ENCODE measurements around the gene ZRANB3. TPM values are rescaled to one million over a fixed set of nuclear protein-coding genes. Genes with fewer than 3 reads are reported as not detected.
"Not testable (repeated sequence)": the region's sequence is repeated elsewhere in the genome, so short reads cannot be mapped to it uniquely, and the experiment has no call there.

ZRANB3 gene
- total RNA-seq, 2 experiments from 2014 or later: 11.6 to 27.0 TPM

GRCh38 chr2:135130751-135131150, 400.3 kb downstream of the ZRANB3 start:
- Histone ChIP-seq H3K79me2 (ENCODE audit: insufficient read depth, low read depth, low read length) (no peaks in the 10 kb centered on the region), H3K4me3 (ENCODE audit: low read depth, low read length, poor library complexity, severe bottlenecking) (no peak overlapping the region), H3K9me3 (ENCODE audit: low read length) (no peaks in the 10 kb centered on the region), H3K9me2 (ENCODE audit: insufficient read depth, low read length) (no peaks in the 10 kb centered on the region), H3K4me1 (ENCODE audit: insufficient read depth, low read length, poor library complexity, severe bottlenecking) (no peaks in the 10 kb centered on the region), H2AFZ (ENCODE audit: low read length) (no peak overlapping the region), H3K4me2 (ENCODE audit: low read length) (no peak overlapping the region), H3K27ac (ENCODE audit: low read depth, low read length, poor library complexity, severe bottlenecking) (no peak overlapping the region), H4K20me1 (ENCODE audit: insufficient read depth, low read length) (no peaks in the 10 kb centered on the region), H3K36me3 (ENCODE audit: insufficient read depth, low read length) (peaks cover 82% of the 10 kb centered on the region)
- intact Hi-C loops (cut with micrococcal nuclease; ENCODE audit: unreplicated experiment): no loop called here
- no TSS peak for BruUV-seq (replicated peaks)
- ChIA-PET POLR2A (no interaction called here), CTCF (ENCODE audit: unreplicated experiment) (no interaction called here)
- TF ChIP-seq EZH2phosphoT487 (IDR thresholded peaks at IDR 0.05; ENCODE audit: borderline replicate concordance, low read depth, low read length) (no peak), CTCF (conservative IDR thresholded peaks at IDR 0.05; ENCODE audit: low read length) (no peak)
- DNase-seq (ENCODE audit: low spot score): no peak

DNA sequence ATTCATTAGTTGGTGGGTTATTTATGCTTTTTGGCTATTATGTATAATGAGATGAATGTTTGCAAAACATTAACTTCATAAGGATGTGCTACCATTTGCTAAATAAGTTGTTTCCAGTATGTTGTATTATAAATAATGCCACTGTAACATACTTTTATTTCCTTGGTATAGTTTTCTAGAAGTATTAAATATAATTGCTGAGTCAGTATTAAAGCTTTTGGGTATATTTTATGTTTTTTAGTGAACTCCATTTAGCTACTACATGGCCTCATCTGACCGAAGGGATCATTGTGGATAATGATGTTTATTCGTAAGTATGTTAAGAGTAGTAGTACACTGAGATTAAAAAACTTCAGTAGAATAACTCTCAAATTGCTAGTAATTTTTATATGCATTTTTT, 405.1 kb downstream of the ZRANB3 start:
- Histone ChIP-seq H3K9me2 (ENCODE audit: insufficient read depth, low read length) (no peaks in the 10 kb centered on the region), H2AFZ (ENCODE audit: low read length) (no peak overlapping the region), H3K79me2 (ENCODE audit: insufficient read depth, low read depth, low read length) (no peaks in the 10 kb centered on the region), H3K27ac (ENCODE audit: low read depth, low read length, poor library complexity, severe bottlenecking) (no peak overlapping the region), H3K4me3 (ENCODE audit: low read depth, low read length, poor library complexity, severe bottlenecking) (no peak overlapping the region), H3K4me2 (ENCODE audit: low read length) (no peak overlapping the region), H3K4me1 (ENCODE audit: insufficient read depth, low read length, poor library complexity, severe bottlenecking) (no peaks in the 10 kb centered on the region), H3K9me3 (ENCODE audit: low read length) (no peaks in the 10 kb centered on the region), H4K20me1 (ENCODE audit: insufficient read depth, low read length) (no peaks in the 10 kb centered on the region), H3K36me3 (ENCODE audit: insufficient read depth, low read length) (peaks cover 55% of the 10 kb centered on the region)
- intact Hi-C loops (cut with micrococcal nuclease; ENCODE audit: unreplicated experiment): no loop called here
- no TSS peak for BruUV-seq (replicated peaks)
- DNase-seq (ENCODE audit: low spot score): no peak
- CTCF ChIA-PET (ENCODE audit: unreplicated experiment): no interaction called here
- POLR2A ChIA-PET: interaction anchor here (0.9 to 1.5 kb wide), 2 partner anchors 9 to 10 kb away, joined by 3 read pairs; no protein-coding TSS in a partner anchor
- TF ChIP-seq CTCF (conservative IDR thresholded peaks at IDR 0.05; ENCODE audit: low read length): no peak
- TF ChIP-seq EZH2phosphoT487 (IDR thresholded peaks at IDR 0.05; ENCODE audit: borderline replicate concordance, low read depth, low read length): no peak

GRCh38 chr2:135124924-135125886, 405.8 kb downstream of the ZRANB3 start:
- no peak for DNase-seq (ENCODE audit: low spot score)
- intact Hi-C loops (cut with micrococcal nuclease; ENCODE audit: unreplicated experiment): no loop called here
- BruUV-seq (replicated peaks): no TSS peak
- ChIA-PET CTCF (ENCODE audit: unreplicated experiment) (no interaction called here), POLR2A (interaction anchor here (0.6 to 1.5 kb wide), 2 partner anchors 9 to 341 kb away, joined by 3 to 7 read pairs; no protein-coding TSS in a partner anchor)
- no peak overlapping the region for H3K4me3 ChIP-seq (ENCODE audit: low read depth, low read length, poor library complexity, severe bottlenecking)
- H2AFZ ChIP-seq (ENCODE audit: low read length): no peak overlapping the region
- H3K79me2 ChIP-seq (ENCODE audit: insufficient read depth, low read depth, low read length): no peaks in the 10 kb centered on the region
- TF ChIP-seq EZH2phosphoT487 (IDR thresholded peaks at IDR 0.05; ENCODE audit: borderline replicate concordance, low read depth, low read length) (no peak), CTCF (conservative IDR thresholded peaks at IDR 0.05; ENCODE audit: low read length) (no peak)
- H3K4me1 ChIP-seq (ENCODE audit: insufficient read depth, low read length, poor library complexity, severe bottlenecking): no peaks in the 10 kb centered on the region
- H3K9me2 ChIP-seq (ENCODE audit: insufficient read depth, low read length): no peaks in the 10 kb centered on the region
- H3K9me3 ChIP-seq (ENCODE audit: low read length): no peaks in the 10 kb centered on the region
- no peak overlapping the region for H3K4me2 ChIP-seq (ENCODE audit: low read length)
- H3K36me3 ChIP-seq (ENCODE audit: insufficient read depth, low read length): peaks cover 47% of the 10 kb centered on the region
- no peaks in the 10 kb centered on the region for H4K20me1 ChIP-seq (ENCODE audit: insufficient read depth, low read length)
- no peak overlapping the region for H3K27ac ChIP-seq (ENCODE audit: low read depth, low read length, poor library complexity, severe bottlenecking)

DNA sequence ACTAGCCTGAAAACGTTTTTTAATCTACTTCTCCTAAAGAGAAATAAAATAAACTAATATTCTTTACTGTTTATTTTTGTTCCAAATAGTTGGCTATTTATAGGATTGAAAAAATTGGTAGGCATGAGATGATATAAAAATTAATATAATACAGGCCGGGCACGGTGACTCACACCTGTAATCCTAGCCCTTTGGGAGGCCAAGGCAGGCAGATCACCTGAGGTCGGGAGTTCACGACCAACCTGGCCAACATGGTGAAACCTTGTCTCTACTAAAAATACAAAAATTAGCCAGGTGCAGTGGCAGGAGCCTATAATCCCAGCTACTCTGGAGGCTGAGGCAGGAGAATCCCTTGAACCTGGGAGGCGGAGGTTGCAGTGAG, 409.4 kb downstream of the ZRANB3 start:
- H3K79me2 ChIP-seq (ENCODE audit: insufficient read depth, low read depth, low read length); H4K20me1 ChIP-seq (ENCODE audit: insufficient read depth, low read length); H3K9me2 ChIP-seq (ENCODE audit: insufficient read depth, low read length); H3K4me2 ChIP-seq (ENCODE audit: low read length); H3K4me1 ChIP-seq (ENCODE audit: insufficient read depth, low read length, poor library complexity, severe bottlenecking); DNase-seq (ENCODE audit: low spot score); H3K4me3 ChIP-seq (ENCODE audit: low read depth, low read length, poor library complexity, severe bottlenecking); CTCF ChIA-PET (ENCODE audit: unreplicated experiment); H3K27ac ChIP-seq (ENCODE audit: low read depth, low read length, poor library complexity, severe bottlenecking); H3K9me3 ChIP-seq (ENCODE audit: low read length); BruUV-seq (replicated peaks); intact Hi-C loops (cut with micrococcal nuclease; ENCODE audit: unreplicated experiment); H2AFZ ChIP-seq (ENCODE audit: low read length): not testable (repeated sequence)
- POLR2A ChIA-PET: interaction anchor here (1.0 kb wide), 1 partner anchor 10 kb away, joined by 4 read pairs; no protein-coding TSS in a partner anchor
- peaks cover 20% of the 10 kb centered on the region for H3K36me3 ChIP-seq (ENCODE audit: insufficient read depth, low read length)

Measured in OCI-LY7 (cell line).